Hypothalamus (tissue), 51 donors: ENCODE measurements around the gene NT5DC4.
A peak's percentile ranks its signal among the peaks of the same experiment; 100 is the strongest.

Source experiments
- DNase-seq, 51 donors: peaks; one replicate each; lab custom pipeline; 2025; lab: John Stamatoyannopoulos, UW

NT5DC4 gene

DNA sequence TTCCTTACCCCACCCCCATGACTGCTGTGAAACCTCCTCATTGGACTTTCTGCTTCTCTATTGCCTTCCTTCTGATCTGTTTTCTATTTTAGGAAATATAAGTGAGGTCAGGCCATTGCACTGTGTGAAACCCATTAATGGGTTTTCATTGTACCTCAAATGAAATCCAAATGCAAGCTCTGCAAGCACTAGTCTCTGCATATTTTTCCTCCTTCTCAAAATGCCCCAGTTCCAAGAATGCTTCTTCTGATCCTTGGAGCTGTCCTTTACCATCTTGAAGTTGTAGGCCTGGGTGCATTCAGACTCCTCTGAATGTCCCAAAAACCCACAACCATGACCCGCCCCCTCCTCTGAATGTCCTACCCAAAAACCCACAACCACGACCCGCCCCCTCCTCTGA is 55.3 kb downstream of the NT5DC4 start:
- DNase-seq, result no peak

DNA sequence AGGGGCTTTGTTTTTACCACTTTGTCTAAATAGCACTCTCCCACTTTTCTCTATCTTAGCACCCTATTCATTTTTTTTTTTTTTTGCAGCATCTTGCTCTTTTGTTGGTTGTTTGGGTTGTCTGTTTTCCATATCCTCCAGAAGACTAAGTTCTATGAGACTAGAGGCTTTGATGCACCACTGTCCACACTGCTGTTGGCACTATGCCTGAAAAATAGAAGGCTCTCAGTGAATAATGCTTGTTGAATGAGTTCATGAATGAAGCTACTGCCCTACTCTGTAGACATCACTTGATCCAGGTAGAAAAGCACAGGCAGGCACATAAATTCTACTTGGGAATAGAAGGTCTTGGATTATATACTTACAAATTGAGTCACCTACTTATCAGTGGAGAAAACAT is 56.2 kb downstream of the NT5DC4 start:
- DNase-seq, result no peak

DNA sequence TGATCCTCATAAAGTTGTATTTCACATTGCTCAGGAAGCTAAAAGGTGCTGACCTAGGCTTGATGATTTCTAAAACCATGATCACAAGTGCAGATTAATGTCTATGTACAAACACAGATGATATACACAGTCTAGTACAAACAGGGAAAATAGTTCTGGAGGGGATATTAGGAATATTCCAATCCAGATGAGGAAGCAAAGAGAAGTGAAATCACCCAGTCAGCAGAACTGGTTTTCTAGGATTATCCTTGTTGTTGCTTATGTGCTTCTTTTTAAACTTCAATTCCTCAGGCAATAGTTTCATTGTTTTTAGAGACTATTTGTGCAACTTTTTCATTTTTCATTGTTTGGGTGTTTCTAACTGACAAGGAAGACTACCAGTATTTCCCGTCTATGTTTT is 58.8 kb downstream of the NT5DC4 start:
- no peak for DNase-seq

DNA sequence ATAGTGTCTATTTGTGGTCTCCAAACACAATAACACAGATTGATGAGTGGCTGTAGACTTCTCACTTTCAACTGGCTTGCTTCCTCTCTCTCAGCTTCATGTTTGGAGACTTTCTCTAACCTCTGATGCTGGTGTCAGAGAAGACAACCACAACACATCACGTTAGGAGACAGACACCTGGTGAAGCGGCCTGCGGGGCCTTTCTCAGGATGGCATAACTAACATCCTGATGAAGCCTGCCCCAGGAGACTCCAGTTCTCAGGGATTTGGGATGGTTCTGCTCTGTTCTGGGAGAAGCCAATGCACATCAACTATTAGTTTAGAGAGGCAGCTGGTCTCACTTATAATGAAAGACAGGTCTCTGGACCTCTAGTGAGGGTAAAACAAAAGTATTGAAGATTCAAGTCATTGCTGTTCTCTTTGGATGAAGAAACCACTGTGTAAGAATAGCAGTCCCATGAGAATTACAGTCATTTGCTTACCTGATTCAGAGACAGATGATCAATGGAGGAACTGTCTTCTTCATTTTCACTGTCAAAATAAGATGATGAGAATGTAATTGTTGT is 61.5 kb downstream of the NT5DC4 start:
- no peak for DNase-seq

DNA sequence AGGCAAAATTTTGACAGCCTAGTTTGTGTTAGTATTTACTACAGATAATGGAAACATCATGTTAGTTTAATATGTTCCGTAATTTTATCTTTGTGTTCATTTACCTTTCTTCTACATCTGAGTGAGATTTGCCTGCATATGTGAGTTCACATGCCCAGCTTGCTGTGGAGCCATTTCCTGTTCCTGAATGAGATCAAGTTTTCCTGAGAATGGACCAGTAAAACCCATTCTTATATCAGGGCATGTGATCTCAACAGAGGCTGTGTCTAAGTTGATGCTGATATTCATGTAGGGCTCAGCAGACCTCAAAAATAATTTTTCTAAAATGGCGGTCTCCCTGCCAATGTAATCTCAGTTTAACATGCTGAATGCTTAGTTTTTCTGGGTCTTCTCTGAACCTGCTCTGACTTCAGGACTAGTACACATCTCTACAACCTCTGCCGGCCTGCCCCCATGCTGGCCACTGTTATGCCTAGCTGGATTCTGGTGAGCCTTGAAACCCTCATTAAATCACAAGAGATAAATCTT is 62.4 kb downstream of the NT5DC4 start:
- no peak for DNase-seq

DNA sequence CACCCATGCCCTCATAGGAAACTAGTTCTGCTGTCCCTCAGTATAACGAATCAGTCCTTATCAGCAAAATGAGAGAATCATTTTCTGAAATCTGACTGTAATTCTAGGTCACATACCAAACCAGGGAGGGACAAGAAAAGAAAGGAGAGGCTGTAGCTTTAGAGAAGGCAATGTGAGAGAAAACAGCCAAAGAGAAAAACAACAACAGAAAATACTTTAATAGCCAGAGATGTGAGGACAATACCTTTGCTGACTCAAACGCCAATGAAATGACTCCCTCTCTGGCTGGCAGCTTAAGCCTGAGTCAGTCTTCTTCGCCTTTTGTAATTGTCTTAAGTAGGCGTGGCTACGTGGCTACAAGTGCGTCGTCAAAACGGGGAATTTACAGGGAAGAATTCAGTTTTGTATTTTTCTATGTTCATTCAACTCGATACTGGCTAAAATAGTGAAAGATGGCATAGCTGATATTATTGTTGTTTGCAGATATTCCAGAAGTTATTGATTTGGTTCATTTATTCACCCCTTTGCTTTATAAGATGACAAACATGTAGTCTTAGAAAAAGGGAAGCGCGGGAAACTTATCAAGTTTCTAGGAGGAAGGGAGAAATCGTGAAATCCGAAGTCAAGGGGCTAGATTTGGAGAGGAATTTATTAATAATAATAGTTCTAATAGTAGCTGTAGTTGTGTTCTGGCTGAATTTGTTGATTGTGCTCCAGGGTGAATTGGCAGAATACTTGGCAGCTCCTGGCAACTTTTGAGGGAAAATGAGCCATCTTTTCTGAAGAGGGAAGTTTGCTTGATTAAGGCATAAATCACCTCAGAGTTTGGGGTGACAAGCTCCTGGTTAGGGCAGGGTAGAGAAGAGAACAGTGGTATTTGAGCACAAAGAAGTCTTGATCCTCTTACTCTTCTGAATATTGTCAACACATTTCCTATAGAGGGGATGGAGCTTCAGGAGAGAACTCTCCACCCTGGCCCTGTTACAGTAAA is 63.7 kb downstream of the NT5DC4 start, which contains the start of gene IL1A:
TSS of gene IL1A (minus strand) at position 295 of the 991 bp plus-strand sequence. CDS start 723 bp downstream, outside the sequence.
- peak in 3 of 51 donors; percentile 6 to 22 (median 10) for DNase-seq

DNA sequence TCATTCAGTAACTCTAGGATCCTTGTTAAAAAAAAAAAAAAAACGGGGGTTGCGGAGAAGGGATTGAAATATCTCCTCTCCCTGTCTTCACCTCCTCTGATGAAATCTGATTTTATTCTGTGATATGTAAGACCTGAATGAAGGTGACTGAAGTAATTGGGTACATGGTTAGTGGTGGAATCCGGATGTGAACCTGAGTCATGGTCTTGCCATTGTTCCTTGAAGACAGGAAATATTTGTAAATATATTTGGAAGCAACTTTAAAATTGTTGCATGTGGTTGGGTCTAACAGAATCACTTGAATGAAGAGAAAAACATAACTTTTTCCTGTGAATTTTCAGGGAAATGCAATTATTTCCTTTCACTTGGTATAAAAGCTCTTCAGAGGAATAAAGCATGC is 66.5 kb downstream of the NT5DC4 start:
- no peak for DNase-seq

DNA sequence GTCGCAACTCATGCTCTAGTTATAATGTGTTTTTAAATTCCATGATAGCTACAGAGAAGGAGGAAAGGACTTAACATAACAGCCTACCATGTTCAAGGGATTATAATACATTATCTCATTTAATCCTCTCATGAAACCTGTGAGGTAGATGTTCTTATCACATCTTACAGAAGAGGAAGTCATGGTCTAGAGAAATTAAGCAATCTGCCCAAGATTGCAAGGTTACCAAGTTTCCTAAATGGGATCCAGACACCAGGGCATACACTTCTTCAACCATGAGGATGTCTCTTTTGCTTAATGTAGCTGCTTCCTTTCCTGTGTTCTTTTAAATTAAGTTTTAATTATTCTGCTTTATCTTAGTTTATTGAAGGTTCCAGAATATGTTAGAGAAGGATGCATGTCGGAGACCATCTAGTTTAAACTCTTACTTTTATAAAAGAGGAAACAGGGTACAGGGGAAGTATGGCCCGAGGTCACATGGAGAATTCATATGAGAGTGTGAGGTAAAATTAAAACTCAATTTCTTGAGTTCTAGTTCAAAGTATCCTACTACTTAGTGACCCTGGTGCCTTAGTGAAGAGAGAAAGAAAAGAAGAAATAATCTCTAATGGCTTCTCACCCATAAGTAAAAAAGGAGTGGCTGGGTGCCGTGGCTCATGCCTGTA is 67.0 kb downstream of the NT5DC4 start:
- no peak for DNase-seq

DNA sequence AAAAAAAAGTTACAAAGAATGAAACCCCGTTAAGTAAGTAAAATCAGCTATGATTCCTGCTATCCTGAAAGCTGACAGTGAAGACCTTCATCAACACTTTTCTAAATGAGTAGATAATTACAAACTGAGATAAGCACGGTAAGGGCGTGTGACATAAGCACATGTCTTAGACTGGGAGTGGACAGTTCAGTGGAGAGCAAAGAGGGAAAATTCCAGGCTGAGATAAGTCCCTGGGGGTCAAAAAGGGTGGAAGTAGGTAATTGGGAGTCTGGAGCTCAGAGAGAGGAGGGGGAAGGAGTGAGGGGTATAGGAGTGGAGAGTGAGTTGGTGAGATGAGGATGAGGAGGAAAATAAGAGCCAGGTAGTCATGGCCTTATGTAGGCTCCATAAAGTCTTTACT is 67.8 kb downstream of the NT5DC4 start:
- no peak for DNase-seq
